H1 (cell line): Measurements from ENCODE around the gene COL1A1. TPM values are rescaled to one million over a fixed set of nuclear protein-coding genes. Genes with fewer than 3 reads are reported as not detected.

Source experiments
- CBX8 ChIP-seq: fragments of 300-800, 300-1000 bp; sonication (generic); IDR thresholded peaks from 2 replicates; pipeline ENCODE4 v1.7.1; 2016; ENCODE audit warnings: low read depth, low read length, borderline replicate concordance
- CEBPB ChIP-seq: IDR thresholded peaks from 2 replicates; pipeline ENCODE4 v1.6.1; 2012; ENCODE audit warnings: low read depth, low read length
- EGR1 ChIP-seq: IDR thresholded peaks from 2 replicates; pipeline ENCODE4 v1.6.1; 2011; ENCODE audit warnings: low read depth, low read length, borderline replicate concordance
- FOSL1 ChIP-seq: IDR thresholded peaks from 2 replicates; pipeline ENCODE4 v1.6.1; 2011; ENCODE audit warnings: mild to moderate bottlenecking, low read depth, low read length, moderate library complexity; ENCODE audit not compliant: insufficient read depth
- RNF2 ChIP-seq: fragments of 200-900, 300-1000 bp; sonication (generic); IDR thresholded peaks from 2 replicates; pipeline ENCODE4 v1.7.1; 2016; ENCODE audit warnings: borderline replicate concordance, low read depth, mild to moderate bottlenecking, antibody characterized with exemption, low read length; ENCODE audit not compliant: poor library complexity, severe bottlenecking; ENCODE audit errors: missing control alignments
- SP4 ChIP-seq: IDR thresholded peaks from 2 replicates; pipeline ENCODE4 v1.6.1; 2012; ENCODE audit warnings: low read length, inconsistent platforms
- SRF ChIP-seq: IDR thresholded peaks from 2 replicates; pipeline ENCODE4 v1.6.1; 2011; ENCODE audit warnings: mild to moderate bottlenecking, low read depth, low read length, moderate library complexity
- TEAD4 ChIP-seq: IDR thresholded peaks from 2 replicates; pipeline ENCODE4 v1.6.1; 2012; ENCODE audit warnings: low read depth, low read length, inconsistent platforms, mixed read lengths
- polyA plus RNA-seq, 7 experiments: library from polyadenylated mRNA; depleted of rRNA in 3 of 7; stranded (reverse) in 5 of 7; unstranded in 2 of 7; fragments of >200 nt in 5 of 7; fragments of 200-250 nt in 2 of 7; gene quantifications; 1 replicate in 5 of 7; 2 replicates in 1 of 7; 4 replicates in 1 of 7; pipeline versions ENCODE4 v1.2.1 to v1.2.3, GENCODE V29; 2011 to 2013; ENCODE audit warnings: missing spikeins in 2 of 7, mixed read lengths in 2 of 7
- total RNA-seq: library from RNA; stranded (reverse); fragmentation: NEBNext Ultra II Directional; extraction: Animal tissue kit (Norgen Biotek cat#: 25700); gene quantifications from 2 replicates; pipeline ENCODE4 v1.2.1, GENCODE V29; 2021
- TF ChIP-seq, protein P1 (sequence below): IDR thresholded peaks from 2 replicates; pipeline ENCODE4 v1.6.1; 2011; ENCODE audit warnings: low read depth, mild to moderate bottlenecking, low read length; ENCODE audit not compliant: insufficient read depth

The COL1A1 gene
- total and polyA plus RNA-seq, 2 of the 8 experiments (the other 6 are each of a cell fraction or from before 2014, with no cell fraction given) = 14.1 to 80.4 TPM

DNA sequence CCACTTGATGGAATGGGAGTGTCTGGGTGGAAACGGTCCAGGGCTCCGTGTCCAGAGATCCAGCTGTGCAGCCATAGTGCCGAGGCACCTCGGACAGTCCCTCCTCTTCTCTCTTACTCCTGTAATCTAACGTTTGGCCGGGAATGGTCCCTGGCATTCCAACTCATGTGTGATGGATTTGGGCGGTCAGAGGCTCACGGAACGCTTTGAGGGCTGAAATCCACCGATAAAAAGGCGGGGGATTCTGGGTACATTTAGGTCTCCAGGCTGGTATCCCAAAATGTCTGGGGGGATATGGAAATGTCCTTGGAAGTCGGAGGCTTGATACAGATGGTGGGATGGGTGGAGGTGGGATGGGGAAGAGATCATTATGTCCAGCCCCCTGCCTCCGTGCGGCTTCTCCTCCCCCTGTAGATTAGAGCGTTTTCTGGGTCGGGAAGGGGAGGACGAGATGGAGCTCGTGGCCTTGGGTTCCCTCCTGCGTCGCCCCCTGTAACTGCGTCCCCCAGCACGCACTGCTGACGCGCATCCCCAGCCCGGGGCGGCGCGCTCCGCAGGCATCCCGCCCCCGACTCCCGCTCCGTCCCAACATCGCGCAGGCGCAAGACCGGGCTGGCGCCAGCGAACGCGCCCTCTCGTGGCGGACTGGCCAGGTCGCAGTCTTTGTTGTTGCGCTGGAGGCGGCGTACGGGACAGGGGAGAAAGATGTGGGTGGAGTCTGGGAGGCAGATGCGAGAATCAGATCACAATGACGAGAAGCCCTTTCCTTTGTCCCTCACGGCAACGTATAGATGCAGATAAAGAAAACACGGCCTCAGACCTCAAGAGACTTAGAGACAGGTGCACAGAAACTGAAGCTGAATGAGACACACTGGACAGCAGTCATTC, 40.2 kb downstream of the COL1A1 start (continued):
- TF ChIP-seq, protein P1, sequence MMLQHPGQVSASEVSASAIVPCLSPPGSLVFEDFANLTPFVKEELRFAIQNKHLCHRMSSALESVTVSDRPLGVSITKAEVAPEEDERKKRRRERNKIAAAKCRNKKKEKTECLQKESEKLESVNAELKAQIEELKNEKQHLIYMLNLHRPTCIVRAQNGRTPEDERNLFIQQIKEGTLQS = peak; percentile 62; the same call in 1 of the 2 replicates
- TF ChIP-seq SP4 = peak; percentile 49; the same call in 1 of the 2 replicates
- TF ChIP-seq CBX8 = no peak
- TF ChIP-seq SRF = no peak
- peak; percentile 16; the same call in 1 of the 2 replicates for TF ChIP-seq TEAD4
- TF ChIP-seq EGR1 = peak; percentile 86; the same call in 1 of the 2 replicates
- no peak for TF ChIP-seq RNF2
- no peak for TF ChIP-seq CEBPB
- TF ChIP-seq FOSL1 = no peak
